Stimulated activated CD4-positive, alpha-beta T cell treated with anti-CD3 and anti-CD28 coated beads, Interleukin-12 subunit alpha, Interleukin-12 subunit beta, amount 100 ng/mL, for 48 hours (primary cell): ENCODE measurements around the gene DDX10.
"Not testable (repeated sequence)": the region's sequence is repeated elsewhere in the genome, so short reads cannot be mapped to it uniquely, and the experiment has no call there.

Experiments
- DNase-seq, 3 donors: peaks; one replicate each; pipeline ENCODE4 v3.0.0-alpha.2; 2020; ENCODE audit warnings: low read depth in 2 of 3, low spot score in 1 of 3

DDX10 gene

DNA sequence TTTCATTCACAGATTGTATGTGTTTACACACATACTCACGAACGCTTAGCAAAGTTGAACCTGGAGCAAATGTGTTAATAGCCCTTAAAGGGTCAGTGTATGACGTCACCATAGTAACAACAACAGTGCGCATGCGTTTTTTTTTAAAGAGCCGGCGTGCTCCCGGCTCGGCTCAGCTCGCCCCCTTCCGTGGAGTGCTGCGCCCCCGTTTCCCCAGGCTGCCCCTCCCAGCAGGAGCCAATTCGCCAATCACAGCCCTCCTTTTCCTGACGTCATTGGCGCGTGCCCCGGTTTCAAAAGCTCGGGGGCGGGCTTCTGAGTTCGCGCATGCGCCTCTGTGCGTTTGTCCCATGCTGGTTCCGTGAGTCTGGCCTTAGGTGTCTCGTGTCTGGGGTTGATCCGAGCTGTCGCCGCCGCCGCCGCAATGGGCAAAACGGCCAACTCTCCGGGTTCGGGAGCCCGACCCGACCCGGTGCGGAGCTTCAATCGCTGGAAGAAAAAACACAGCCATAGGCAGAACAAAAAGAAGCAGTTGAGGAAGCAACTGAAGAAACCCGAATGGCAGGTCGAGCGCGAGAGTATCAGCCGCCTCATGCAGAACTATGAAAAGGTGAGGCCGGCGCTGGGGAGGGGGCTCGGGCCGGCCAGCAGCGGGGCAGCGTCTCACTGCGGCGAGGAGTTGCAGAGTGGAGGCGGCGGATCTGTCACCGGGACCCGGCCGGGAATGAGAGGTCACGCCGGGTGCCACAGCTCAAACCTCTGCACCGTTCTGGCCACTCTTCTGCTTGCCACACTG, at the start of gene DDX10:
Gene DDX10 (plus strand): TSS at position 340 of the 796 bp plus-strand sequence. CDS start 85 bp downstream, at position 425.
- DNase-seq: peak; percentile 96 to 97 (median 96)

DNA sequence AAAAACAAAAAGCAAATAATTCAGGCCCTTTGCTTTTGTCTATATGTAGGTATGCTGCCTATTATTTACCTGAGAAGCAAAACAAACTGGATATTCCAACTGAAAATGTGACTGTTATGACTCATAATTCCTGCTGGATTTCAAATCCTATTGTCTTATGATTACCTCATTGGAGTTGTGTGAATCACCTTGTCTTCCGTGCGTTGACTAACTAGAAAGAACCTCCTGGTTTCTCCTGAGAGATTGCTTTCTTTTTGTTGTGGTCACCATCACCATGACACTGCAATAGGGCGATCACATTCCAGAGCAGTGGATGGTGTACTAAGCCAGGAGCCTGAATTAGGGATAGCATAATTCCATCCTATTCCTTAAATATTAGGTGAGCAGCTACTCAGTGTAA, 48.3 kb upstream of the DDX10 start:
- no peak for DNase-seq

DNA sequence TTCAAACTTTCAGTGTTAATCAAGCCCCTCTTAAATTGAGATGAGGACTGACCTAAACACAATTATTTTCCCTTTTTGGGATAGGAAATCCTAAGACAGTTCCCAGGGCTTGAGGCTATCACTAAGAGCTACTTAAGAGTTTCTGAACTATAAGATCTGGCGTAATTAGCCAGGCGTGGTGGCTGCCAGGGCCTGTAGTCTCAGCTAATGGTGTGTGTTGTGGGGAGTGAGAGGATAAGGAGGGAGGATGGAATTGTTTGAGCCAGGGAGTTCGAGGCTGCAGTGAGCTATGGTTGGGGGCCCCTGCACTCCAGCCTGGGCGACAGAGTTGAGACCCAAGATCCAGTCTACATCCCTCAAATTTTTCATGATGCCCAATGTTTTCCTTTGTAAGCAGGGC, 47.8 kb upstream of the DDX10 start:
- DNase-seq: no peak

DNA sequence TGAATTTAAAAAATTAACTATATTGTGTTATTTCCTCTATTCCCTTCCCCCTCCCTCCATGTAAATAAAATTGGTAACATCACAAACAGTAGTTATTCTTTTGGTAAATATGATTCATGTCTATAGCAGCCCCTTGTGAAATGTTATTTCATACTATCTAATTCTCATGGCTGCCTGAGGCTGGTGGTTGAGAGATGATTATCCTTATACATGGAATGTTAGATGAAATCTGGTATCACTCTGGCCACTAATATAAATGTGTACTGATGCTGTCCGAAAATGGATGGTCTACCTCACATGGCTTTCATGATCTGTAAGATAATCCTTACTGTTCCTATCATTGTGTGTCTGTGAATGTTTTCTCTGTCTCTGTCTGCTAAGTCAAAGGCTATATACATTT, 46.3 kb upstream of the DDX10 start:
- DNase-seq: no peak

DNA sequence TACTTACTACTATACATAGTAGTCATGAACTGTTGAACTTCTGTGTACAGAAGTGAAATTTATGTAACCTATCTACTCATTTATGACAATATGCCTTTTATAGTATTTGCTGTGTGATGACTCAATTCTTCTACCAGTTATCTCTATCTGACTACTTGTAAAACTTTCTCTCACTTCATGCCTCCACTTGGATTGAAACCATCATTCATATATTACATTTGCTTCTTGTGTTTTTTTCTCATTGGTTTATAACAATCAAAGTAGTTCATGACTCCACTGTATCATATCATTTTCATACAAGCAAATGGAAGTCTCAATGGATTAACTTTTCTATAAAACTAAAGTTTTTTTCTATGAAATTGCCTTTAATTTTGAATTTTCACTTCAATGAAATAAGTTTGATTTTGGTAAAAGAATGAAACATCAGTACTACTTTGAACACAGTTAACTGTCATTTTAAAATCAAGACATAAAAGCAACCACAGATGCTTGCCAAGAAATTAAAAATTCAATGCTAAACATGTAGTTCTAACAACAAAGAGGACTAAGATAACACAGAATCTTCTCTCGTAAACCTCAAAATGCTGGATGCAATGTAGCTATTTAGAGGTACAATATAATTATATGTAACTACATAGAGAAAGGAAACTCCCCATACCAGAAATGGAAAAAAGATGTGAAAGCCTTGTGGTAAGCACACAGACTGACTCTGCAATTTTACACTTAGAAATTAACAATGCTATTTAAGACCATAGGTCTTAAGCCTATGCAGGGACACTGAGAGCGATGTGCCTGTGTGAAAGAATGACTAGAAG, 43.7 kb upstream of the DDX10 start:
- DNase-seq: no peak

DNA sequence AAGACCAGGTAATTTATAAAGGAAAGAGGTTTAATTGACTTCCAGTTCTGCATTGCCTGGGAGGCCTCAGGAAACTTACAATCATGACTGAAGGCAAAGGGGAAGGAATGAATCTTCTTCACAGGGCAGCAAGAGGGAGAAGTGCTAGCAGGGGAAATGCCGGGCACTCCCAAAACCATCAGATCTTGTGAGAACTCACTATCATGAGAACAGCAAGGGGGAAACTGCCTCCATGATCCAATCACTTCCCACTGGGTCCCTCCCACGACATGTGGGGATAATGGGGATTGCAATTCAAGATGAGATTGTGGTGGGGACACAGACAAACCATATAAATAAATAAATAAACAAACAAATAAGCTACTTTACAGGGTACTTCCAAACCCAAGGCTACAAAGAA, 42.5 kb upstream of the DDX10 start:
- DNase-seq: no peak

DNA sequence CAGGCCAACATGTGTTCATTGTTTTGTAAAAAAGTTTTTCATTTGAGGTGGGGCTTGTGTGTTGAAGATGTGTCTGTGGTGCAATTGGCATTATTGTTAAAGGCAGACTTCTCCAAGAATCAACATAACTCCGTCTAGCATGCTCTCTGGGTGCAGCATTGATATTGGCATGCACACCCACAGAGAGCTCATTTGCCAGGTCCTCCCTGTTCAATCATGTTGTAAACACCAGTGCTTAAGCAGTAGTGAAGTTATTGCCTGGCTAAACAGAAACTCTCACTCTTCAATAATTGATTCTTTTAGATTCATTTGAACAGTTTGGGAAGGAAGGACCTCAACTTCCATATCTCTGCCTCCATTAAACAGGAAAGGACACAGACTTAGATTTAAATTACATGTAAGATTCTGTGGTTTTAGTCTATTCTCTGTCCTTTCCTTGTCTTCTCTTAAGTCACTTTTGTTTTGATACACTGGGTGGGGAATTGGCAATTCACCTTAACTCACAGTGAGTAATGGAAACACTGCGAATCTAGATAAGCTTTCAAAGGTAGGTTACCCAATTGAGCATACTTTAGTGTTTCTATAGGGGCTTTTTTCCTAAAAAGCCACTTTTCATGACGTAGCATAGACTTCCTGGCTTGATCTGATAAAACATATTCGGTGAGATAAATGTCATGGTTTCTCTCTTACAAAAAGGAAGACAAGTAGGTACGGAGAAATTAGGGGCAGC, 40.5 kb upstream of the DDX10 start:
- DNase-seq: no peak

DNA sequence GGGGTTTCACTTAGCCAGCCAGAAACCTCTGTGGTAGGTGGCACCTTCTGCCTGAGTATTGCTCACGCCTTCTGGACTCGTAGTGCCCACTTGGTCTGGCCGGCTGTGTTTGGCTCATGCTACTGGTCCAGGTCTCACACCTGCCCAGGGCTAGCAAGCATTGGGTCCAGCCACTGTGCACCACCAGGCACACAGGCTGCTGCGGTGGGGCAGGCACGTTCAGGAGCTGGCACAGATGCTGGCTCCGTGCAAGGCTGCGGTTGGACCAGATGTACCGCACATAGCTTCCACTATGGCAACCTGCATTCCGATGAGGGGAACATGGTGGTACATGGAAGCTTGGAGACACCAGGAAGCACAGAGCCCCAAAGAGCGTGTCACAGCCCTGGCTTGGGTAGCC, 36.5 kb upstream of the DDX10 start:
- DNase-seq: no peak

DNA sequence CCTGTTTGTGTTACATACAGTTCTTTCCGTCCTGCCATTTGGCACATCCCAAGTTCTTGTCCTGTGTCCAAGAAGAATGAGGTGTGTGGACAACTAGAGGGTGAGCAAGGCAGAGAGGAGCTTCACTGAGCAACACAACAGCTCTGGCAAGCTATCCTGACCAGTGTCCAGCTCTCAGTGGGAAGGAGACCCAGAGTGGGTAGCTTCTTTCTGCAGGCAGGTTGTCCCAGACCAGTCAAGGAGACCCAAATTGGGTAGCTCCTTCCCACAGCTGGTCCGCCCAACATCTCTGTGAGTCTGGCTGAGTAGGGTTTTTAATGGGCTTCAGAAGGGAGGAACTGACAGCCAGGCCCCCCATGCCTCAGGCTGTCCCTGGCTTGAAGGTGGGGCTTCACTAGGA, 36.1 kb upstream of the DDX10 start:
- no peak for DNase-seq

DNA sequence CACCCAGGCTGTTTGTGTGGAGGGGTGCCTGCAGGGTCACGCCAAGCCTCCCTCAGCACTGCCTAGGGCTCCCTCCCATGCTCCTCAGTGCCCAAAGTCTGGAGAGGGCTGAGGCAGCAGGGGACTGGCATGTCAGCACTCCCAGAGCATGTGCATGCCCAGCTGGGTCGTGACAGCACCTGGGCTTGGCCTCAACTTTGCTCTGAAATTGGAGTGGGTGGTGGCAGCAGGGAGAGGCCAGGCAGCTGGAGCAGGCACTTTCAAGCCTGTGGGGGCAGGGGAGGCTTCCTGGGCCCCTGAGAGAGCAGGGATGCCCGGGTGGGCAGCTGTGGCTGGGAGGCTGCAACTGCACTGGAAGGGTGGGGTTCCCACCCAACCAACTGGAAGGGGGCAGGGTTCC, 35.6 kb upstream of the DDX10 start:
- no peak for DNase-seq

DNA sequence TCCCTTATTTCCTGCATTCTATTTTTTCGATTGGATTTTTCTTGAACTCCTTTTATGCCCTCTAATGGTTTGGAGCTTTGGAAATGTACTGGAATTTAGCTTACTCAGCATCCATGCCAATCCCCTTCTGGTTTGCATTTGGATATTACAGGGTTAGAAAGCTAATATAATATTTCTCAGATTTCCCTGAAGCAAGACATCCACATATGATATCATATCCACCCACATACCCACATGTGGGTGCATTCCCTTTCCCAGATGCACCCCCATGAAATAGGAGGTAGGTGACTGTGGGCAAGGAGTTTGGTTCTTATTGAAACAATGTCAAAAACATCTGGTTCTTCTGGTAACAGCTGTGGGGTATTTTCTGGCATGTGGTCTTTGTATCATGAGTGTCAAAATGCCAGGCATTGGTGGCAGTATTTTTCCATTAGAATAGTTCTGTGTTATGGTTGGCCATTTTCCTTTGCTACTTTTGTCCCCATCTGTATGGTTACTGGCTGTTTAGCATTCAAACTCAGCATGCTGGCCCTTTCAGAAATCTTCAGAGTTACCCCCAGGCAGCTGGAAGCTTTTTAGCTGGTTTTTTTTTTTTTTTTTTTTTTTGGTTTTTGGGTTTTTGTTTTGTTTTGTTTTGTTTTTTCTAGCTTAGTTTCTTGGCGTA, 32.7 kb upstream of the DDX10 start:
- DNase-seq: no peak

DNA sequence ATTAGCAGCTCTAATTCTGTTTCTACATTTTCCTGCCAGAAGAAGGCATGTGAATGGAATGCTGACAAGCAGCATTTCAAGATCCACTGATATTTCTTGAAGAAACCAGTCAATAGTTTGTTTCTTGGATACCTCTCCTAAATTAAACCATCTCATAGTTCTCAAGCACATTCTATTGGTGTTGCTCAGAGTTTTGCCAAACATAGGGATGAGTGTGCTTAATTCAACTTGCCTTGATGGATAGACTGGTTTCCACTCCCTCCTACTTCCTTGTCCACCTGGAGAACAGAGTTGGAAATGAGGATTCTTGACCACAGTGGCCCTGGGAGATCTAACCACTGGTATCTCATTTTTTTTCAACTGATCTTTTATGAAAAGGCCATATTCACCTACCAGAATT, 29.8 kb upstream of the DDX10 start:
- no peak for DNase-seq

DNA sequence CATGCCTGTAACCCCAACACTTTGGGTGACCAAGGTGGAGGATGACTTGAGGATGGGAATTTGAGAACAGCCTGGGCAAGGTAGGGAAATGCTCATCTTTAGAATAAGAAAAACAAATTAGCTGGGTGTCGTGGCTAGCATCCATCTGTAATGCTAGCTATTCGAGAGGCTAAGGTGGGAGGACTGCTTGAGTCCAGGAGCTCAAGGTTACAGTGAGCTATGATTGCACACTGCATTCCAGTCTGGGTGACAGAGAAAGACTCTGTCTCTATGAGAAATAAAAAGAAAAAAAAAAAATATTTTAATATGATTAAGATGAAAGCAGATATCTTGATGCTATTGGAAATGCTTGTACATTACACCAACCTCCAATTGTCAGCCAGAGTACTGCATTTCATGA, 28.6 kb upstream of the DDX10 start:
- no peak for DNase-seq

DNA sequence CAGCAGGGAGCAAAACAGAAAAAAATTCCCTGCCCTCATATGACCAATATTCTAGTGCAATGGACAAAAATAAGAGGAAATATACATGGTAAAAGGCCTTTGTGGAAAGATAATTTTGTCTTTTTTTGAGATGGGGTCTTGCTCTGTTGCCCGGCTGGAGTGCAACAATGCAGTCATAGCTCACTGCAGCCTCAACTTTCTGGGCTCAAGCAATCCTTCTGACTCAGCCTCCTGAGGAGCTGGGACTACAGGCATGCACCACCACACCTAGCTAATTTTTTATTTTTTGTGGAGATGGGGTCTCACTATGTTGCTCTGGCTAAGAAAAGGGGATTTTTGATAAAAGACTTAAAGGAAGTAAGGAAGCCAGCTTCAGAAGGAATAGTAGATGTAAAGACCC, 25.7 kb upstream of the DDX10 start:
- no peak for DNase-seq

DNA sequence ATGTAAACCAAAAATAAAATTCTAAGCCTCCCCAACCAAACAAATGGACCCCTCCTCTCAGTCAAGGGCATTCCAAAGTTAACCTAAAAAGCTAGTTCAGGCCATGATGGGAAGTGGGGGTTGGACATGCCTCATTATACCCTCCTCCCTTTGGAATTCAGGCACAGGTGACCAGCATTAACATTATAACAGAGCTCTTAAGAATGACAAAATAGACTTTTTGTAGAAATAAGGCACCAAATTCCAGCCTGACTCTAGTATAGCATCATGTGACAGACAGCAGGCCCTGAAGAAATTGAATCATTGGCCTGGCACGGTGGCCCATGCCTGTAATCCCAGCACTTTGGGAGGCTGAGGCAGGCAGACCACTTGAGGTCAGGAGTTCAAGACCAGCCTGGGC, 23.1 kb upstream of the DDX10 start:
- DNase-seq: not testable (repeated sequence)

DNA sequence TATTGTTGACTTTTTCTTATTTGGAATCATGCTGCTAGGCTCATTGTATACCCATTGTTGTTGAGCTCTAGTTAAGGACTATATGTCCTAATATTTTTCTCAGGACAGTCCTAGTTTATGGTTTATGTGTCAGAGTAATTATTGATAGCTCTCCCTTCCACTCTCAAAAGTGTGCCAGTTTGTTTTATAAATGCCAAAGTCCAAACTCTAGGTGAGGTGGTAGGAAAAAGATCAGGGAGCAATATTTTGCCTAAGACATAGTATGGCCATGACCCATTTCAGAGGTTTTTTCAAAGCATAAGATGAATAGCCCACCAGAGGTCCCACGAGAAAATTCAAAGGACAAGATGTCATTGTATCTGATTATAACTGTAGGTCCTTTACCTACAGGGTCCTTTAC, 20.9 kb upstream of the DDX10 start:
- no peak for DNase-seq

DNA sequence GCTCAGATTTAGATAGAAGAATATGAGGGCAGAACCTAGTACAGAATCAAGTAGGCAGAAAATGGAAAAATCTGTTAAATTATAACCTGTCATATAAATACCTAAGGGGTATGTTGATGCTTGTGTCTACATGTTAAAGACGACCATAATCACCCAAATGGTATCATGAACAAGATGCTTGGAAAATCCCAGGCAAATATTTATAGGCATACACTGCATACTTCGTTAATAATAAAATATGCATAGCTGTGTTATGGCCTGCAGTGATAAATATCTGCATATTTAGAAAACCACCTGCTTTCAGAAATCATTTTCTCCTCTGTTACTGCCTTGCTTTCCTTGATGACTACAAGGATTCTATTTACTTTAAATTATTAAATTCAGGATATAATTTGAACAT, 18.9 kb upstream of the DDX10 start:
- no peak for DNase-seq

DNA sequence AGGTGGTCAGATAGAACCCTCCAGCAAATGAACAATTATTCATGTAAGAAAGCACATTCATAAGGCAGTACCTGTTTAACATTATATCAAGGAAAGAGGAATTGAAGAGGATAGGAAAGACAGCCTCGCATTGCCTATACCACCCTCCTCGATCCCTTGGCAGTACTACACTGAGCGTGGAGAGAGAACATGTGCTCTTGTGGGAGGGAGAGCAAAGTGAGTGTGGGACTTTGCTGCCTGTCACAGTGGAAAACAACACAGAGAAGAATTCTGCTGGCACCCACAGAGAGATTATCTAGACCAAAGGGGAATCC, 17.5 kb upstream of the DDX10 start:
- DNase-seq: no peak

DNA sequence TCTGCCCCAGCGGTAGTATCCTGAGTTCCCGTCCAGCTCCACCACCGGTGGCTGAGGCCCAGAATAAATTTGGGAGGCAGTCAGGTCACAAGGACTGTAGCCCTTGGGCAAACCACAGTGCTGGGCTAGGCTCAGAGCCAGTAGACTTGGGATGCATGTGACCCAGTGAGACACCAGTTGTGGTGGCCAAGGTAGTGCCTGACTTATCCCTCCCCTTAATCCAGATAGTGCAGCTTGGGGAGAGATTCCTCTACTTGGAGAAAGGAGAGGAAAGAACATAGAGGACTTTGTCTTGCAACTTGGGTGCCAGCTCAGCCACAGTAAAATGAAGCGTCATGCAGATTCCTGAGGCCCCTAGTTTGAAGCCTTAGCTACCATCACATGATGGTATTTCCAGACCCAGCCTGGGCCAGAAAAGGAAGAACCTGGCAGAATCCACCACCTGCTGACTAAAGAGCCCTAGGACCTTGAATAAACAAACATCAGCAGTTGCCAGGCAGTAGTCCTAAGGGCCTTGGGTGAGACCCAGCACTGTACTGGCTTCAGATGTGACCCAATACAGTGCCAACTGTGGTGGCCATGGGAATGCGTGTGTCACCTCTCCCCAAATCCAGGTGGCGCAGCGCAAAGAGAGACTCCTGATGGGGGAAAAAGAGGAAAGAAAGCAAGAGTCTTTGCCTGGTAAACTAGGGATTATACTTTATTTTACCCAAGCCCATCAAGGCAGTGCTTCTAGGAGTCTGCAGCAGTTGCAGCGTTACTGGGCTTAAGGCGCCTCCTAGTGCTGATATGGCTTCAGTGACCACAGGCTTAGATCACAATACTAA, 17.0 kb upstream of the DDX10 start:
- peak; percentile 44 to 62 (median 50) for DNase-seq

DNA sequence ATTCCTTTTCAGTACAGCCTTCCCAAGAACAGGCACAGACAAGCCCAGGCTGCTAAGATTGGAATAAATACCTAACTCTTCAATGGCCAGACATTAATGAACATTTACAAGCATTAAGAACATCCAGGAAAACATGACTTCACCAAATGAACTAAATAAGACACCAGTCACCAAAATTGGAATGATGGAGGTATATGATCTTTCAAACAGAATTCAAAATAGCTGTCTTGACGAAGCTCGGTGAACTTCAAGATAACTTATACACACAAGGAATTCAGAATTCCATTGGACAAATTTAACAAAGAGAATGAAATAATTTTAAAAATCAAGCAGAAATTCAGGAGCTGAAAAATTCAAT, 16.4 kb upstream of the DDX10 start:
- no peak for DNase-seq

DNA sequence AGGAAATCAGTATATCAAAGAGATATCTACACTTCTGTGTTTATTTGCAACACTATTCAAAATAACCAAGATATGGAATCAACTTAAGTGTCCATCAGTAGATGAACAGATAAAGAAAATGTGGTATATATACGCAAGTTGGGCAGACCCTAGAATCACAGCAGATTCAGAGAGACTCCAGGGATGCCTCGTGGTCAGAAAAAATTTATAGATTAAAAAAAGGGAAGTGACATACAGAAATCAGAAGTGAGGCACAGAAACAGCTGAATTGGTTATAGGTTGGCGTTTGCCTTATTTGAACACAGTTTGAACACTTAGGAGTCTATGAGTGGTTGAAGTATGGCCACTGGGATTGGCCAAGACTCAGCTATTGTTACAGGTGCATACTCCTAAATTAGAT, 10.8 kb upstream of the DDX10 start:
- not testable (repeated sequence) for DNase-seq
